ENCODE data around the gene CIC. TPM values are rescaled to one million over a fixed set of nuclear protein-coding genes. Genes with fewer than 3 reads are reported as not detected.
A peak's percentile ranks its signal among the peaks of the same experiment; 100 is the strongest.

Gene CIC
- total and polyA plus RNA-seq, 2 experiments from 2014 or later: 18.1 to 55.5 TPM

DNA sequence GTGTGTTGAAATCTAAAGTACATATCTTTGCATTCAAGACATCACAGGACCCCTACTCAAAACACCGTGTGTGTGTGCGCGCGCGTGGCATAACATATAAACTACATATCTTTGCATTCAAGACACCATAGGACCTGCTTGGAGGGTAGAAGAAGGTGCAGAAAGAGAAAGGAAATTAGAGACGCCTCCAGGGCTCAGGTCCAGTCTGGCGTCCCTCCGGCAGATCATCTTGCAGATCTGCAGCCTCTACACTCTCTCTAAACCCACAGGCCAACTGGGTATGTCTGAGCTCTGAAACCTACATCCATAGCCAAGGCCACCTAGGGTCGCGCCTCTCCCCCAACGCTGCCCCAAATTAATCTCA is 34.0 kb downstream of the CIC start:
- TF ChIP-seq, protein P1, sequence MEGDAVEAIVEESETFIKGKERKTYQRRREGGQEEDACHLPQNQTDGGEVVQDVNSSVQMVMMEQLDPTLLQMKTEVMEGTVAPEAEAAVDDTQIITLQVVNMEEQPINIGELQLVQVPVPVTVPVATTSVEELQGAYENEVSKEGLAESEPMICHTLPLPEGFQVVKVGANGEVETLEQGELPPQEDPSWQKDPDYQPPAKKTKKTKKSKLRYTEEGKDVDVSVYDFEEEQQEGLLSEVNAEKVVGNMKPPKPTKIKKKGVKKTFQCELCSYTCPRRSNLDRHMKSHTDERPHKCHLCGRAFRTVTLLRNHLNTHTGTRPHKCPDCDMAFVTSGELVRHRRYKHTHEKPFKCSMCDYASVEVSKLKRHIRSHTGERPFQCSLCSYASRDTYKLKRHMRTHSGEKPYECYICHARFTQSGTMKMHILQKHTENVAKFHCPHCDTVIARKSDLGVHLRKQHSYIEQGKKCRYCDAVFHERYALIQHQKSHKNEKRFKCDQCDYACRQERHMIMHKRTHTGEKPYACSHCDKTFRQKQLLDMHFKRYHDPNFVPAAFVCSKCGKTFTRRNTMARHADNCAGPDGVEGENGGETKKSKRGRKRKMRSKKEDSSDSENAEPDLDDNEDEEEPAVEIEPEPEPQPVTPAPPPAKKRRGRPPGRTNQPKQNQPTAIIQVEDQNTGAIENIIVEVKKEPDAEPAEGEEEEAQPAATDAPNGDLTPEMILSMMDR (IDR thresholded peaks at IDR 0.05; ENCODE audit: low read depth, low read length): no peak
- Histone ChIP-seq H3K4me3 (no peak overlapping the region), H3K27ac (peak overlapping the region; percentile 57), H3K9me3 (ENCODE audit: low read depth) (no peaks in the 10 kb centered on the region), H3K36me3 (no peaks in the 10 kb centered on the region), H3K27me3 (no peaks in the 10 kb centered on the region), H3K4me1 (ENCODE audit: low read depth) (no peaks in the 10 kb centered on the region)
- DNase-seq (ENCODE audit: low read depth in 1 of 2, low spot score in 1 of 2): no peak

DNA sequence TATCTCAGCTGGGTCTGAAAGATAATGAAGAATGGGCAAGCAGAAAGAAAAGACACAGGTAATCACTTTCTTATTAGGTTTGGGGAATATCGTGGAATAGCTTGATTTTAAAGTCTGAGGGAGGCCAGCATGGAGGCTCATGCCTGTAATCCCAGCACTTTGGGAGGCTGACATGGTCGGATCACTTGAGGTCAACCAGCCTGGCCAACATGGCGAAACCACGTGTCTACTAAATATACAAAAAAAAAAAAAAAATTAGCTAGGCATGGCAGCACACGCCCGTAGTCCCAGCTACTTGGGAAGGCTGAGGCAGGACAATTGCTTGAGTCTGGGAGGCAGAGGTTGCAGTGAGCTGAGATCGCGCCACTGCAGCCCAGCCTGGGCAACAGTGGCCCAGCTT is 34.8 kb downstream of the CIC start:
- no peak for DNase-seq (ENCODE audit: low read depth in 1 of 2, low spot score in 1 of 2)
- Histone ChIP-seq H3K9me3 (ENCODE audit: low read depth) (no peaks in the 10 kb centered on the region), H3K27ac (no peak overlapping the region), H3K4me3 (no peak overlapping the region), H3K36me3 (no peaks in the 10 kb centered on the region), H3K27me3 (no peaks in the 10 kb centered on the region), H3K4me1 (ENCODE audit: low read depth) (no peaks in the 10 kb centered on the region)
- TF ChIP-seq, protein P1 (IDR thresholded peaks at IDR 0.05; ENCODE audit: low read depth, low read length): no peak

DNA sequence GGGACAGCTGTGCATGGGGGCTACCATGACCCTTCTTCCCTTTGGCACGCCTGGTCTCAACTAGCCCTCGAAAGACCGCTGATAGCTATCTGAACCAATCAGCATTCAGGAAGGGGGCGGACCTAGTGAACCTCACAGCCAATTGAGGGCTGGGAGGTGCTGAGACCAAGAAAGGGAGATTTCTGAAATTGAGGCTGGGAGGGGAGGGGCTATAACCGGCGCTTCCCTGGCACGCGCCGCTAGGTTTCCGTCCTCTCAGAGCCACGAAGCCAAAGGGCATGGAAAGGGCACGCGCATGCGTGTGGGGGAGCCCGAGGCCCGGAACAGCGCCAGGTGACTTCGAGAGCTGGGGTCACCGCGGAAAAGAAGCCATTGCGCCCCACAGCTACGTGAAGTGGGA is 37.6 kb downstream of the CIC start:
- Histone ChIP-seq H3K36me3 (no peaks in the 10 kb centered on the region), H3K9me3 (ENCODE audit: low read depth) (no peaks in the 10 kb centered on the region), H3K27me3 (no peaks in the 10 kb centered on the region), H3K4me1 (ENCODE audit: low read depth) (no peaks in the 10 kb centered on the region), H3K27ac (no peak overlapping the region), H3K4me3 (no peak overlapping the region)
- TF ChIP-seq, protein P1 (IDR thresholded peaks at IDR 0.05; ENCODE audit: low read depth, low read length): no peak
- DNase-seq (ENCODE audit: low read depth in 1 of 2, low spot score in 1 of 2): no peak

DNA sequence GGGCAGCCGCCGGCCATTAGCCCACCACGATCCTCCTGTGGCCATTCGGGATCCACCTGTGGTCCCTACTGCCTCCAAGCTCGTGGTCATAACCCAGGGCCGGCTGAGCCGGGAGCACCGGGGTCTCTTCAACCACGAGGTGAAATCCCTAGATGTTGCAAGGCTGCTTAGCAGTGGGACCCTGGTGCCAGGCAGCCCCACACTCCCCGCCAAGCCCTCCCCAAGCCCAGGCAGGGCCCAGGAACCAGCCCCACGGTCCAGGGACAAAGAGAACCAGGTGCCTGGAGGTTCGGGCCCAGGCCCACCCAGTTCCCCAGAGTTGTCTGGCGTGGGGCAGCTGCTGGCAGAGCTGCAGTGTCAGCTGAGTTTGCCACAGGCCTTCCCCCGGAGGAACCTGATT is 40.6 kb downstream of the CIC start:
- Histone ChIP-seq H3K27ac (no peak overlapping the region), H3K27me3 (peaks cover 10% of the 10 kb centered on the region), H3K4me3 (no peak overlapping the region), H3K4me1 (ENCODE audit: low read depth) (no peaks in the 10 kb centered on the region), H3K9me3 (ENCODE audit: low read depth) (no peaks in the 10 kb centered on the region), H3K36me3 (no peaks in the 10 kb centered on the region)
- TF ChIP-seq, protein P1 (IDR thresholded peaks at IDR 0.05; ENCODE audit: low read depth, low read length): no peak
- DNase-seq (ENCODE audit: low read depth in 1 of 2, low spot score in 1 of 2): no peak

DNA sequence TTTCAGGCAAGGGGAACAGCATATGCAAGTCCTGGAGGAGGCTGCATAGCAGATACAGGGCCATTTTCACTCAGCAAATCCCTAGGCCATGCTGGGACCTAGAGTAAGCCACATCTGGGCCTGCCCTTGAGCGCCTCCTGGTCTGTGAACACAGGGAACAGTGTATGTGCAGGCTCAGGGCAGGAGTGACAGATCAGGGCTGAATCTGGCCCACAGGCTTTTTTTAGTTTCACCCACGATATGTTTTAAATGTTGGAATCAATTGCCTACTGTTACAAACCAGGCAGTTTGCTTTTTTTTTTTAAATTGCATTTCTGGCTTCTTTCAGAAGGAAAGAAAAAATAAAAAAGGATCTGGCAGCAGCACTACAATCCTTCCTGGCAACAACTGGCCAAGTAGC is 42.6 kb downstream of the CIC start:
- TF ChIP-seq, protein P1 (IDR thresholded peaks at IDR 0.05; ENCODE audit: low read depth, low read length): no peak
- Histone ChIP-seq H3K9me3 (ENCODE audit: low read depth) (no peaks in the 10 kb centered on the region), H3K27me3 (peaks cover 21% of the 10 kb centered on the region), H3K27ac (no peak overlapping the region), H3K4me3 (no peak overlapping the region), H3K36me3 (no peaks in the 10 kb centered on the region), H3K4me1 (ENCODE audit: low read depth) (no peaks in the 10 kb centered on the region)
- no peak for DNase-seq (ENCODE audit: low read depth in 1 of 2, low spot score in 1 of 2)

DNA sequence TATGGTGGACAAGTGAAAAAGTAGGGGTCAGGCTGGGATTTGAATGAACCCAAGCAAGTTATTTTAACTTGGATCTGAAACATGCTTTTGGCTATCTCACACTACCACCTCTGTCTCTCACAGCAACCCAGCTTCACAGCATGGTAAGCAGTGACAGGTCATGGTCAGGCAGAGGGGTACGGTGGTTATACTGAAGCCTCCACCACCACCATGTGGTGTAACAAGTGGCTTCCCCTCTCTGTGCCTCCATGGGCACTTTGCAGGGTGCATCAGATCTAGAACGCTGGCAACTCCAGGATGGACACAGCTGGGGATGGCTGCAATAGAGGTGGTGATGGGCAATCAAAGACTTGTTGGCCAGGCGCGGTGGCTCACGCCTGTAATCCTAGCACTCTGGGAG is 43.3 kb downstream of the CIC start:
- H3K27ac ChIP-seq: no peak overlapping the region
- DNase-seq (ENCODE audit: low read depth in 1 of 2, low spot score in 1 of 2): no peak
- TF ChIP-seq, protein P1 (IDR thresholded peaks at IDR 0.05; ENCODE audit: low read depth, low read length): no peak
- no peaks in the 10 kb centered on the region for H3K9me3 ChIP-seq (ENCODE audit: low read depth)
- no peaks in the 10 kb centered on the region for H3K4me1 ChIP-seq (ENCODE audit: low read depth)
- no peak overlapping the region for H3K4me3 ChIP-seq
- peaks cover 21% of the 10 kb centered on the region for H3K27me3 ChIP-seq
- H3K36me3 ChIP-seq: no peaks in the 10 kb centered on the region
